Suprapubic skin (tissue), 4 donors: ENCODE data around the gene MINDY1. TPM values are rescaled to one million over a fixed set of nuclear protein-coding genes. Genes with fewer than 3 reads are reported as not detected.
A peak's percentile ranks its signal among the peaks of the same experiment; 100 is the strongest.

Experiments used
- DNase-seq, 2 donors: peaks; one replicate each; pipeline ENCODE4 v3.0.0-alpha.2; 2019; ENCODE audit warnings: low spot score in 2 of 2
- H3K27ac ChIP-seq: fragments of 200-600 bp; sonication (generic); one replicate; pipeline ENCODE4 v1.5.1; 2019
- H3K27me3 ChIP-seq: fragments of 200-600 bp; sonication (generic); one replicate; pipeline ENCODE4 v1.5.1; 2019
- H3K36me3 ChIP-seq: fragments of 200-600 bp; sonication (generic); one replicate; pipeline ENCODE4 v1.5.1; 2019
- H3K4me1 ChIP-seq: fragments of 200-600 bp; sonication (generic); one replicate; pipeline ENCODE4 v1.5.1; 2019
- H3K4me3 ChIP-seq: fragments of 200-600 bp; sonication (generic); one replicate; pipeline ENCODE4 v1.5.1; 2019; ENCODE audit warnings: mild to moderate bottlenecking
- H3K9me3 ChIP-seq: fragments of 200-600 bp; sonication (generic); one replicate; pipeline ENCODE4 v1.5.1; 2019
- CTCF ChIP-seq, 2 donors: fragments of 200-600 bp in 1 of 2; fragments of 450-650 bp in 1 of 2; sonication (generic) in 1 of 2; IDR thresholded peaks; one replicate each; pipeline ENCODE4 v1.5.1; 2016 to 2019; ENCODE audit warnings: antibody characterized with exemption in 2 of 2, mild to moderate bottlenecking in 1 of 2, moderate library complexity in 1 of 2
- EP300 ChIP-seq: sonication (generic); formaldehyde crosslinking; IDR thresholded peaks from one replicate; pipeline ENCODE4 v1.6.1; 2017; ENCODE audit warnings: antibody characterized with exemption
- POLR2A ChIP-seq, 2 donors: fragments of 450-650 bp; IDR thresholded peaks; one replicate each; pipeline ENCODE4 v1.6.1; 2017; ENCODE audit warnings: antibody characterized with exemption in 2 of 2, mild to moderate bottlenecking in 2 of 2, moderate library complexity in 2 of 2
- POLR2AphosphoS5 ChIP-seq, 3 donors: sonication (generic); formaldehyde crosslinking; IDR thresholded peaks; one replicate each; pipeline ENCODE4 v1.6.1; 2017; ENCODE audit warnings: antibody characterized with exemption in 3 of 3
- WGBS: methylation state at CpG from one replicate; pipeline ENCODE4 v1.1.5; 2018; 5-methylcytosine and 5-hydroxymethylcytosine counted together
- total RNA-seq, 4 donors: library from RNA; depleted of rRNA; stranded (reverse); fragments of >200 nt; gene quantifications; one replicate each; pipeline ENCODE4 v1.1.0, GENCODE V29; 2016

MINDY1 gene
- total RNA-seq, 4 donors from 2014 or later: 31.7 to 59.1 (median 35.8) TPM

DNA sequence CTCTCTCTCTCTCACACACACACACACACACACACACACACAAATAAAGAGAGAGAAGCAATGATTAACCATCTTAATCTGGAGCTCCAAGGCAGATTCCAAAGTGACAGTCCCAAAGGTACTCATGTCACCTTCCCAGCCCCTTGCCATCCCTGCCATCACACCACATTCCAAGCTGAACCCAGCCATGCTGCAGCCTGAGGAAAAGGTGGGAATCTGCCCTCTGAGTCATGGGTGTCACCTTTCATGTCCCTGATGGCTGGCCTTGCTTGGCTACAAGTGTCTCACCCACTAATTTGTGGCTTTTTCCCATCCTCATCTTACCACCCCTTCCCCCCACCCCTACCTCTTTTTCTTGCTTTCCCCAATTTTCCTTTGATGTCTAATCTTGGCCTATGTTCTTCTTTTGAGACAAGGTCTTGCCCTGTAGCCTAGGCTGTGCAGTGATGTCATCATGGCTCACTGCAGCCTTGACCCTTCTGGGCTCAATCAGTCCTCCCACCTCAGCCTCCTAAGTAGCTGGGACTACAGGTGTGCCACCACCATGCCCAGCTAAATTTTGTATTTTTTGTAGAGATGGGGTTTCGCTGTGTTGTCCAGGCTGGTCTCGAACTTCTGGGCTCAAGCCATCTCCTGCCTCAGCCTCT lies 21.4 kb downstream of the MINDY1 start:
- 92% methylated on average over 2 of the region's 2 CpGs for WGBS
- Histone ChIP-seq H3K27ac (no peak overlapping the region), H3K9me3 (no peaks in the 10 kb centered on the region), H3K27me3 (no peaks in the 10 kb centered on the region), H3K4me3 (no peak overlapping the region), H3K4me1 (peaks cover 17% of the 10 kb centered on the region), H3K36me3 (no peaks in the 10 kb centered on the region)
- TF ChIP-seq POLR2AphosphoS5 (IDR thresholded peaks at IDR 0.05) (no peak), EP300 (no peak), CTCF (IDR thresholded peaks at IDR 0.05) (no peak), POLR2A (IDR thresholded peaks at IDR 0.05) (no peak)
- DNase-seq: no peak

DNA sequence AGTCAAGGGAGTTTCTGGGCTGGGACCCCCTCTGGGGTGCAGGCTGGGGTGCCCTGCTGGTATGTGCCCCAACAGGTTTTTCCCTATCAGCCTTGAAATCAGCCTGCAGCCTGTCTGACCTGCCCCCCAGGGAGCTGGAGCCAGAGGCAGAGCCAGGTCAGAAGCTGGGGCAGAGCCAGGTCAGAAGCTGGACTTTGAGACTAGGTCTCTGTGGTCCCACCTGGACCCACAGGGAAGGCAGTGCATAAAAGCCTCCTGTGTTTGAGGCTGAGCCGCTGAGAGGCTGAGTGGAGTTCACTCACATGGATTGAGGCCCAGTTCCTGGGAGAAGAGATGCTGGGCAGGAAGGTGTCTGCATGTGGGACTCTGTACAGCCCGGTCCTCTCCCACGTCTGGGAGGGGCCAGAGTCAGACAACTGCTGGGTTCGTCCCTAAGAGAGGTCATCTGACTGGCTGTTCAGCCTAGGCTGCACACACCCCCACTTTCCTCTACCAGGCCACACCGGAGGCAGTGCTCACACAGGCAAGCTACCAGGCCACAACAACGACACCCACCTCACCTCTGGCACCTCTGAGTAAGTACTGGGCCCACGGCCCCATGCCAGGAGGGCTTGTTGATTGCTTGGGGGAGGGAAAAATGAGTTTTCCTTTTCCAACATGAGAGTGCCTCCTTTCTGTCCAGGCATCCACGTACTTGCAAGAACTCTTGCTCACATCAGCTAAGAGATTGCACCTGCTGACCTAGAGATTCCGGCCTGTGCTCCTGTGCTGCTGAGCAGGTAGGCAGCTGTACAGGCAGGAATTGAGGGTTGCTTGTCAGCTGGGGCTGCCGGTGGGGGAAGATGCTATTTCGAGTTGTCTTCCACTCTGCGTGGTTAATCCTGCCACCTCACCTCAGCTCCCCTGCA lies 24.6 kb downstream of the MINDY1 start, which contains the start of gene ANXA9:
Gene ANXA9, plus strand, starts transcription at position 488 of the 908 bp plus-strand sequence. CDS start 814 bp downstream, outside the sequence.
- TF ChIP-seq CTCF (IDR thresholded peaks at IDR 0.05) (no peak), POLR2A (IDR thresholded peaks at IDR 0.05) (no peak), POLR2AphosphoS5 (IDR thresholded peaks at IDR 0.05) (no peak), EP300 (no peak)
- Histone ChIP-seq H3K9me3 (no peaks in the 10 kb centered on the region), H3K27me3 (no peaks in the 10 kb centered on the region), H3K4me1 (peaks cover 42% of the 10 kb centered on the region), H3K4me3 (no peak within 1 kb of the TSS), H3K36me3 (no peaks in the 10 kb centered on the region), H3K27ac (no peak within 1 kb of the TSS)
- 61% methylated on average over 9 of the region's 12 CpGs for WGBS
- DNase-seq: no peak

- Histone ChIP-seq H3K4me3 (no peak overlapping the region), H3K9me3 (no peaks in the 10 kb centered on the region), H3K4me1 (peaks cover 50% of the 10 kb centered on the region), H3K27ac (no peak overlapping the region), H3K36me3 (no peaks in the 10 kb centered on the region), H3K27me3 (no peaks in the 10 kb centered on the region)
- no peak for TF ChIP-seq POLR2AphosphoS5 (IDR thresholded peaks at IDR 0.05)
- no peak for TF ChIP-seq CTCF (IDR thresholded peaks at IDR 0.05)
- TF ChIP-seq POLR2A (IDR thresholded peaks at IDR 0.05): no peak
- no peak for TF ChIP-seq EP300
- DNase-seq: no peak
- 63% methylated on average over 5 of the region's 6 CpGs for WGBS
Observed at GRCh38 chr1:150981177-150981804, 25.4 kb downstream of the MINDY1 start.

DNA sequence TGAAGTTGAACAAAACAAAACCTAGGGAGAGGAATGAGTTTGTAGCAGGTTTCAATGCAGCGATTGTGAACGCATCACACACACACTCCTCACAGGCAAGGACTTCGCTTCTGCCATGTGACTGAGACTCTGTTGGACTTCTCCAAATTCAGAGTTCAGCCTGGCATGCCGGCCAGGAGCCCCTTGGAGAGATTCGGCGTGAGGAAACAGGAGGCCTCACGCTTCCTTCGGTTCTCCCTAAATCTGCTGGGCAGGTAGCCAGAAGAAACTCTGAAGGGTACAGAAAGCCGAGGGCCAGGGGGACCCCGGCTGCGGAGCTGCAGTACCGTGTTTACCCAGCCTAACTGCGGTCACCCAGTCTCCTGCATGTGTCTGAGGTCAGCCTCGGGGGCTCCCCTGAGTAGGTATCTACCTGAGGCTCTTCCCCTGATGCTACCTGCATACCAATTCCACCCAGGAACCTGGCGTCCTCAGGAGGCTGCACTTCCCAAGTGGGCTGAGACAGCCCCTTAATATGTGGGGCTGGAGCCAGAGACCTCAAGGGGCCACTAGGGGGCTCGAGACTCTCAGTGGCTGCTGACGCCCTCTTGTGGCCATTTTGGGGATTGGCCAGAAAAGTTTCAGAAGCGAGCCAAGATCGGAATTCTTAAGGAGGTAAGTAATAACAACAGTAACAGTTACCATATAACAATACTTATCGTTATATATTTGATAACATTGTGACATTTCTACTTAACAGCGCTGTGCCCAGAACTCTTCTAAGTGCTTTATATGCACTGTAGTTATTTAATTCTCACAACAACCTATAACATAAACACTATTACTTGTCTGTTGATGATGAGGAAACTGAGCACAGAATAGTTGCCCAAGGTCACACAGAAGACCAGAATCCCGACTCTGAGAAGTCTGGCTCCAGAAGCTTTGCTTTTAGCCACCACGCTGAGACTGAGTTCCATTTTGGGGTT lies 27.3 kb downstream of the MINDY1 start:
- H3K4me3 ChIP-seq: peak overlapping the region; percentile 19
- WGBS: 24% methylated on average over 21 of the region's 23 CpGs
- no peak for TF ChIP-seq POLR2AphosphoS5 (IDR thresholded peaks at IDR 0.05)
- no peak for TF ChIP-seq POLR2A (IDR thresholded peaks at IDR 0.05)
- peak; percentile 98 to 100 for TF ChIP-seq CTCF (IDR thresholded peaks at IDR 0.05)
- TF ChIP-seq EP300: no peak
- H3K9me3 ChIP-seq: no peaks in the 10 kb centered on the region
- H3K27ac ChIP-seq: peak overlapping the region; percentile 40
- H3K36me3 ChIP-seq: no peaks in the 10 kb centered on the region
- H3K27me3 ChIP-seq: no peaks in the 10 kb centered on the region
- peak; percentile 92 for DNase-seq
- peaks cover 58% of the 10 kb centered on the region for H3K4me1 ChIP-seq
